Prostate gland (tissue), 2 donors: Measurements from ENCODE around the gene DECR2.

Experiments used
- CTCF ChIP-seq, 4 experiments: fragments of 200-600 bp in 2 of 4; fragments of 450-650 bp in 2 of 4; sonication (generic) in 2 of 4; IDR thresholded peaks; 1 replicate in 3 of 4; 2 replicates in 1 of 4; pipeline ENCODE4 v1.5.1; 2016 to 2019; ENCODE audit warnings: antibody characterized with exemption in 4 of 4, mild to moderate bottlenecking in 2 of 4, moderate library complexity in 2 of 4
- POLR2AphosphoS5 ChIP-seq: sonication (generic); formaldehyde crosslinking; IDR thresholded peaks from one replicate; pipeline ENCODE4 v1.6.1; 2017; ENCODE audit warnings: antibody characterized with exemption

- TF ChIP-seq CTCF (IDR thresholded peaks at IDR 0.05) (no peak), POLR2AphosphoS5 (no peak)
Observed at GRCh38 chr16:397135-397661, 4.5 kb upstream of the DECR2 start, which contains the start of gene NME4.
